ENCODE data around the gene TMEM143. TPM values are rescaled to one million over a fixed set of nuclear protein-coding genes. Genes with fewer than 3 reads are reported as not detected.

Gene TMEM143
- total and polyA plus RNA-seq, 2 experiments from 2014 or later: 29.8 to 38.5 TPM

GRCh38 chr19:48338253-48338755 is 25.4 kb downstream of the TMEM143 start:
- H3K36me3 ChIP-seq: no peaks in the 10 kb centered on the region
- H3K4me1 ChIP-seq (ENCODE audit: low read depth): no peaks in the 10 kb centered on the region
- no peak overlapping the region for H3K4me3 ChIP-seq
- no peak overlapping the region for H3K27ac ChIP-seq
- H3K27me3 ChIP-seq: no peaks in the 10 kb centered on the region
- no peak for TF ChIP-seq CTCF (IDR thresholded peaks at IDR 0.05; ENCODE audit: low read depth, low read length)
- no peaks in the 10 kb centered on the region for H3K9me3 ChIP-seq (ENCODE audit: low read depth)
- DNase-seq (ENCODE audit: low read depth in 1 of 2, low spot score in 1 of 2): no peak

- peak; percentile 93 to 96 for DNase-seq (ENCODE audit: low read depth in 1 of 2, low spot score in 1 of 2)
- Histone ChIP-seq H3K27ac (peak overlapping the region; percentile 86), H3K4me1 (ENCODE audit: low read depth) (peaks cover 7% of the 10 kb centered on the region), H3K36me3 (no peaks in the 10 kb centered on the region), H3K4me3 (peak overlapping the region; percentile 27), H3K27me3 (no peaks in the 10 kb centered on the region), H3K9me3 (ENCODE audit: low read depth) (no peaks in the 10 kb centered on the region)
- TF ChIP-seq CTCF (IDR thresholded peaks at IDR 0.05; ENCODE audit: low read depth, low read length): peak; percentile 78
Observed at GRCh38 chr19:48333467-48334384, 30.0 kb downstream of the TMEM143 start.

DNA sequence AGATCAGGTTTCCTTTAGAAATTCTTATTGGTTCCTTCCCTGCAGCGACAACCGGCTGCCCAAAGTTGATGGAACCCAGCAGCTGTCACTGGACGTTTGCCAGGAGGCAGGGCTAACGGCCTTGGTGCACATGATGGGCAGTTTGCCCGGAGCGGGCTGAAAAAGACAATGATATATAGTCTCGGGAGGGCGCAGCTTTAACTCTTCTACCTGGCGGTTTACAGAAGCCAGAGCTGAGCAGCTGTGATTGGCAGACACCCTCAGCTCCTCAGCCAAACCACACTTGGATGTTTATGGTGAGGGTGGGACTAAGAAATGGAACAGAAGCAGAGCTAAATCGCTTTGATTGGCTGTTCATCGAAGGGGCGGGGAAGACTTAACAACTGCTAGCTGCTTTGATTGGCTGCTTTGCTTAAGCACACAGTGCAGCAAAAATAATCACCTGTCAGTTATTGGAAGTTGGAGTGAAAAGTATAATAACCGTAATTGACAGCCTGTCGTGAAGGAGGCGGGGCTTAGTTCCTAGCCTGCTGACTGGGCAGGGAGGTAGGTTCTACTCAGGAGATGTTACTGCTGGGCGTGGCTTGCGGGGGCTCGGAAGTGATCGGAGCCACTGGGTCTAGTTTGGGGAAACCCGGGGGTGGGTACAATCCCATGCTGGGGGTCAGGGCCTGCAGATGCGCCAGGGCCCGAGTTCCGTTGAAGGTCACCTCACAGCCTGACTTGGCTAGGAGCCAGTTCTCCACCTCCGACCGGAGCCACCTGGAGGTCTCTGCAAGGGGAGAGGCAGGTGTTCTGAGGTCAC is 30.9 kb downstream of the TMEM143 start:
- DNase-seq (ENCODE audit: low read depth in 1 of 2, low spot score in 1 of 2): peak; percentile 97 to 98
- H3K4me3 ChIP-seq: peak overlapping the region; percentile 26

GRCh38 chr19:48332351-48332661 is 31.4 kb downstream of the TMEM143 start:
- H3K27me3 ChIP-seq: no peaks in the 10 kb centered on the region
- H3K9me3 ChIP-seq (ENCODE audit: low read depth): no peaks in the 10 kb centered on the region
- H3K27ac ChIP-seq: peak overlapping the region; percentile 86
- peaks cover 7% of the 10 kb centered on the region for H3K4me1 ChIP-seq (ENCODE audit: low read depth)
- DNase-seq (ENCODE audit: low read depth in 1 of 2, low spot score in 1 of 2): no peak
- peak overlapping the region; percentile 5 for H3K4me3 ChIP-seq
- TF ChIP-seq CTCF (IDR thresholded peaks at IDR 0.05; ENCODE audit: low read depth, low read length): no peak
- H3K36me3 ChIP-seq: no peaks in the 10 kb centered on the region

More for the DNA sequence above, 30.9 kb downstream of the TMEM143 start:
- no peaks in the 10 kb centered on the region for H3K27me3 ChIP-seq
- peak overlapping the region; percentile 86 for H3K27ac ChIP-seq
- no peaks in the 10 kb centered on the region for H3K36me3 ChIP-seq
- no peaks in the 10 kb centered on the region for H3K9me3 ChIP-seq (ENCODE audit: low read depth)
- no peak for TF ChIP-seq CTCF (IDR thresholded peaks at IDR 0.05; ENCODE audit: low read depth, low read length)
- H3K4me1 ChIP-seq (ENCODE audit: low read depth): peaks cover 7% of the 10 kb centered on the region

- no peaks in the 10 kb centered on the region for H3K27me3 ChIP-seq
- peak overlapping the region; percentile 42 for H3K4me3 ChIP-seq
- no peaks in the 10 kb centered on the region for H3K9me3 ChIP-seq (ENCODE audit: low read depth)
- H3K4me1 ChIP-seq (ENCODE audit: low read depth): peaks cover 12% of the 10 kb centered on the region
- no peak for TF ChIP-seq CTCF (IDR thresholded peaks at IDR 0.05; ENCODE audit: low read depth, low read length)
- peak in 1 of 2 donors; percentile 90 for DNase-seq (ENCODE audit: low read depth in 1 of 2, low spot score in 1 of 2)
- H3K27ac ChIP-seq: peak overlapping the region; percentile 37
- H3K36me3 ChIP-seq: no peaks in the 10 kb centered on the region
Observed at GRCh38 chr19:48330012-48330681, 33.6 kb downstream of the TMEM143 start.
